GM21367 (cell line): ENCODE data around the gene CYP26B1.
"Not testable (repeated sequence)": the region's sequence is repeated elsewhere in the genome, so short reads cannot be mapped to it uniquely, and the experiment has no call there.

Source experiments
- ATAC-seq: cut with Tn5 transposase; IDR thresholded peaks from one replicate; pipeline ENCODE4 v1.9.1; 2021; ENCODE audit not compliant: unreplicated experiment

Gene CYP26B1

GRCh38 chr2:72086871-72087633 is 60.6 kb downstream of the CYP26B1 start:
- not testable (repeated sequence) for ATAC-seq

GRCh38 chr2:72085513-72085912 is 62.1 kb downstream of the CYP26B1 start:
- no peak for ATAC-seq

- ATAC-seq = no peak
Measured at GRCh38 chr2:72085036-72085435, 62.6 kb downstream of the CYP26B1 start.

- no peak for ATAC-seq
Measured at GRCh38 chr2:72084584-72084976, 63.1 kb downstream of the CYP26B1 start.

GRCh38 chr2:72083751-72084583 is 63.7 kb downstream of the CYP26B1 start:
- no peak for ATAC-seq

- no peak for ATAC-seq
Measured at GRCh38 chr2:72082887-72083286, 64.8 kb downstream of the CYP26B1 start.

GRCh38 chr2:72082021-72082601 is 65.6 kb downstream of the CYP26B1 start:
- ATAC-seq = no peak

GRCh38 chr2:72081451-72081850 is 66.2 kb downstream of the CYP26B1 start:
- no peak for ATAC-seq

GRCh38 chr2:72080286-72081145 is 67.1 kb downstream of the CYP26B1 start:
- ATAC-seq = no peak
